ENCODE results near the gene TMEM184B.

GRCh38 chr22:38213319-38213989 is 59.4 kb downstream of the TMEM184B start:
- TF ChIP-seq CTCF (IDR thresholded peaks at IDR 0.05) (no peak), POLR2A (IDR thresholded peaks at IDR 0.05; ENCODE audit: low read length) (no peak), MYC (IDR thresholded peaks at IDR 0.05; ENCODE audit: borderline replicate concordance, low read length) (no peak), RARB (CRISPR knock-in tag; IDR thresholded peaks at IDR 0.05) (no peak), HMGXB4 (CRISPR knock-in tag; IDR thresholded peaks at IDR 0.05; ENCODE audit: borderline replicate concordance) (no peak), NR3C1 (IDR thresholded peaks at IDR 0.05) (no peak), RFX5 (IDR thresholded peaks at IDR 0.05) (no peak)
